ENCODE measurements around the gene TBC1D14.

Gene TBC1D14

GRCh38 chr4:6946497-6946896 is 36.9 kb downstream of the TBC1D14 start:
- H3K4me1 ChIP-seq (ENCODE audit: control insufficient read depth, insufficient read depth, low read length, poor library complexity, severe bottlenecking): peaks cover 17% of the 10 kb centered on the region
- H3K36me3 ChIP-seq (ENCODE audit: control insufficient read depth, insufficient read depth, low read length): no peaks in the 10 kb centered on the region
- DNase-seq: no peak
- no peaks in the 10 kb centered on the region for H3K9me3 ChIP-seq (ENCODE audit: control insufficient read depth, low read length)
- H3K4me3 ChIP-seq (ENCODE audit: insufficient read depth, low read depth, low read length, poor library complexity, severe bottlenecking): no peak overlapping the region
- H3K27ac ChIP-seq (ENCODE audit: insufficient read depth, low read length, poor library complexity, severe bottlenecking): no peak overlapping the region
- H3K27me3 ChIP-seq (replicated peaks; ENCODE audit: control insufficient read depth, insufficient read depth, low read length, poor library complexity, severe bottlenecking): no peaks in the 10 kb centered on the region

GRCh38 chr4:6948134-6948460 is 38.5 kb downstream of the TBC1D14 start:
- H3K4me3 ChIP-seq (ENCODE audit: insufficient read depth, low read depth, low read length, poor library complexity, severe bottlenecking): no peak overlapping the region
- no peaks in the 10 kb centered on the region for H3K9me3 ChIP-seq (ENCODE audit: control insufficient read depth, low read length)
- H3K4me1 ChIP-seq (ENCODE audit: control insufficient read depth, insufficient read depth, low read length, poor library complexity, severe bottlenecking): peaks cover 3% of the 10 kb centered on the region
- no peaks in the 10 kb centered on the region for H3K36me3 ChIP-seq (ENCODE audit: control insufficient read depth, insufficient read depth, low read length)
- no peak for DNase-seq
- no peaks in the 10 kb centered on the region for H3K27me3 ChIP-seq (replicated peaks; ENCODE audit: control insufficient read depth, insufficient read depth, low read length, poor library complexity, severe bottlenecking)
- no peak overlapping the region for H3K27ac ChIP-seq (ENCODE audit: insufficient read depth, low read length, poor library complexity, severe bottlenecking)

GRCh38 chr4:6951880-6952381 is 42.3 kb downstream of the TBC1D14 start:
- peak in 1 of 3 donors; percentile 13 for DNase-seq
- no peaks in the 10 kb centered on the region for H3K27me3 ChIP-seq (replicated peaks; ENCODE audit: control insufficient read depth, insufficient read depth, low read length, poor library complexity, severe bottlenecking)
- no peaks in the 10 kb centered on the region for H3K9me3 ChIP-seq (ENCODE audit: control insufficient read depth, low read length)
- no peaks in the 10 kb centered on the region for H3K4me1 ChIP-seq (ENCODE audit: control insufficient read depth, insufficient read depth, low read length, poor library complexity, severe bottlenecking)
- H3K4me3 ChIP-seq (ENCODE audit: insufficient read depth, low read depth, low read length, poor library complexity, severe bottlenecking): no peak overlapping the region
- peak overlapping the region; percentile 12 for H3K27ac ChIP-seq (ENCODE audit: insufficient read depth, low read length, poor library complexity, severe bottlenecking)
- no peaks in the 10 kb centered on the region for H3K36me3 ChIP-seq (ENCODE audit: control insufficient read depth, insufficient read depth, low read length)

GRCh38 chr4:6953751-6954380 is 44.2 kb downstream of the TBC1D14 start:
- no peak for DNase-seq
- H3K27me3 ChIP-seq (replicated peaks; ENCODE audit: control insufficient read depth, insufficient read depth, low read length, poor library complexity, severe bottlenecking): no peaks in the 10 kb centered on the region
- no peaks in the 10 kb centered on the region for H3K9me3 ChIP-seq (ENCODE audit: control insufficient read depth, low read length)
- no peak overlapping the region for H3K27ac ChIP-seq (ENCODE audit: insufficient read depth, low read length, poor library complexity, severe bottlenecking)
- H3K4me1 ChIP-seq (ENCODE audit: control insufficient read depth, insufficient read depth, low read length, poor library complexity, severe bottlenecking): no peaks in the 10 kb centered on the region
- no peak overlapping the region for H3K4me3 ChIP-seq (ENCODE audit: insufficient read depth, low read depth, low read length, poor library complexity, severe bottlenecking)
- no peaks in the 10 kb centered on the region for H3K36me3 ChIP-seq (ENCODE audit: control insufficient read depth, insufficient read depth, low read length)

GRCh38 chr4:6955261-6955911 is 45.8 kb downstream of the TBC1D14 start:
- Histone ChIP-seq H3K9me3 (ENCODE audit: control insufficient read depth, low read length) (no peaks in the 10 kb centered on the region), H3K4me1 (ENCODE audit: control insufficient read depth, insufficient read depth, low read length, poor library complexity, severe bottlenecking) (no peaks in the 10 kb centered on the region), H3K27me3 (replicated peaks; ENCODE audit: control insufficient read depth, insufficient read depth, low read length, poor library complexity, severe bottlenecking) (no peaks in the 10 kb centered on the region), H3K36me3 (ENCODE audit: control insufficient read depth, insufficient read depth, low read length) (no peaks in the 10 kb centered on the region), H3K4me3 (ENCODE audit: insufficient read depth, low read depth, low read length, poor library complexity, severe bottlenecking) (no peak overlapping the region), H3K27ac (ENCODE audit: insufficient read depth, low read length, poor library complexity, severe bottlenecking) (no peak overlapping the region)
- no peak for DNase-seq

GRCh38 chr4:6956087-6956433 is 46.4 kb downstream of the TBC1D14 start:
- no peaks in the 10 kb centered on the region for H3K9me3 ChIP-seq (ENCODE audit: control insufficient read depth, low read length)
- H3K36me3 ChIP-seq (ENCODE audit: control insufficient read depth, insufficient read depth, low read length): no peaks in the 10 kb centered on the region
- no peaks in the 10 kb centered on the region for H3K27me3 ChIP-seq (replicated peaks; ENCODE audit: control insufficient read depth, insufficient read depth, low read length, poor library complexity, severe bottlenecking)
- H3K4me3 ChIP-seq (ENCODE audit: insufficient read depth, low read depth, low read length, poor library complexity, severe bottlenecking): no peak overlapping the region
- H3K27ac ChIP-seq (ENCODE audit: insufficient read depth, low read length, poor library complexity, severe bottlenecking): no peak overlapping the region
- no peaks in the 10 kb centered on the region for H3K4me1 ChIP-seq (ENCODE audit: control insufficient read depth, insufficient read depth, low read length, poor library complexity, severe bottlenecking)
- DNase-seq: no peak

- H3K27me3 ChIP-seq (replicated peaks; ENCODE audit: control insufficient read depth, insufficient read depth, low read length, poor library complexity, severe bottlenecking): no peaks in the 10 kb centered on the region
- no peaks in the 10 kb centered on the region for H3K36me3 ChIP-seq (ENCODE audit: control insufficient read depth, insufficient read depth, low read length)
- no peak overlapping the region for H3K27ac ChIP-seq (ENCODE audit: insufficient read depth, low read length, poor library complexity, severe bottlenecking)
- no peak for DNase-seq
- no peaks in the 10 kb centered on the region for H3K4me1 ChIP-seq (ENCODE audit: control insufficient read depth, insufficient read depth, low read length, poor library complexity, severe bottlenecking)
- H3K4me3 ChIP-seq (ENCODE audit: insufficient read depth, low read depth, low read length, poor library complexity, severe bottlenecking): no peak overlapping the region
- no peaks in the 10 kb centered on the region for H3K9me3 ChIP-seq (ENCODE audit: control insufficient read depth, low read length)
Measured at GRCh38 chr4:6956434-6957147, 47.0 kb downstream of the TBC1D14 start.

GRCh38 chr4:6957148-6957520 is 47.5 kb downstream of the TBC1D14 start:
- Histone ChIP-seq H3K36me3 (ENCODE audit: control insufficient read depth, insufficient read depth, low read length) (no peaks in the 10 kb centered on the region), H3K9me3 (ENCODE audit: control insufficient read depth, low read length) (no peaks in the 10 kb centered on the region), H3K4me3 (ENCODE audit: insufficient read depth, low read depth, low read length, poor library complexity, severe bottlenecking) (no peak overlapping the region), H3K27ac (ENCODE audit: insufficient read depth, low read length, poor library complexity, severe bottlenecking) (no peak overlapping the region), H3K4me1 (ENCODE audit: control insufficient read depth, insufficient read depth, low read length, poor library complexity, severe bottlenecking) (no peaks in the 10 kb centered on the region), H3K27me3 (replicated peaks; ENCODE audit: control insufficient read depth, insufficient read depth, low read length, poor library complexity, severe bottlenecking) (no peaks in the 10 kb centered on the region)
- DNase-seq: no peak

- no peak for DNase-seq
- no peaks in the 10 kb centered on the region for H3K9me3 ChIP-seq (ENCODE audit: control insufficient read depth, low read length)
- no peaks in the 10 kb centered on the region for H3K36me3 ChIP-seq (ENCODE audit: control insufficient read depth, insufficient read depth, low read length)
- no peaks in the 10 kb centered on the region for H3K4me1 ChIP-seq (ENCODE audit: control insufficient read depth, insufficient read depth, low read length, poor library complexity, severe bottlenecking)
- no peak overlapping the region for H3K4me3 ChIP-seq (ENCODE audit: insufficient read depth, low read depth, low read length, poor library complexity, severe bottlenecking)
- no peak overlapping the region for H3K27ac ChIP-seq (ENCODE audit: insufficient read depth, low read length, poor library complexity, severe bottlenecking)
- no peaks in the 10 kb centered on the region for H3K27me3 ChIP-seq (replicated peaks; ENCODE audit: control insufficient read depth, insufficient read depth, low read length, poor library complexity, severe bottlenecking)
Measured at GRCh38 chr4:6957994-6958393, 48.4 kb downstream of the TBC1D14 start.

- no peaks in the 10 kb centered on the region for H3K9me3 ChIP-seq (ENCODE audit: control insufficient read depth, low read length)
- H3K4me3 ChIP-seq (ENCODE audit: insufficient read depth, low read depth, low read length, poor library complexity, severe bottlenecking): no peak overlapping the region
- no peaks in the 10 kb centered on the region for H3K36me3 ChIP-seq (ENCODE audit: control insufficient read depth, insufficient read depth, low read length)
- no peaks in the 10 kb centered on the region for H3K4me1 ChIP-seq (ENCODE audit: control insufficient read depth, insufficient read depth, low read length, poor library complexity, severe bottlenecking)
- H3K27me3 ChIP-seq (replicated peaks; ENCODE audit: control insufficient read depth, insufficient read depth, low read length, poor library complexity, severe bottlenecking): no peaks in the 10 kb centered on the region
- no peak overlapping the region for H3K27ac ChIP-seq (ENCODE audit: insufficient read depth, low read length, poor library complexity, severe bottlenecking)
- DNase-seq: no peak
Measured at GRCh38 chr4:6959261-6959660, 49.6 kb downstream of the TBC1D14 start.

All from effector memory CD4-positive, alpha-beta T cell (primary cell).